VCaP (cell line): ENCODE data around the gene PRPSAP2.
"Not testable (repeated sequence)": the region's sequence is repeated elsewhere in the genome, so short reads cannot be mapped to it uniquely, and the experiment has no call there.

Source experiments
- H3K27ac ChIP-seq: fragments of 450-650 bp; 2 replicates; pipeline ENCODE4 v1.5.1; 2017
- TF ChIP-seq, protein P1 (sequence below): fragments of 450-650 bp; conservative IDR thresholded peaks from 2 replicates; pipeline ENCODE4 v1.5.1; 2017; ENCODE audit warnings: mild to moderate bottlenecking, moderate library complexity

Gene PRPSAP2

DNA sequence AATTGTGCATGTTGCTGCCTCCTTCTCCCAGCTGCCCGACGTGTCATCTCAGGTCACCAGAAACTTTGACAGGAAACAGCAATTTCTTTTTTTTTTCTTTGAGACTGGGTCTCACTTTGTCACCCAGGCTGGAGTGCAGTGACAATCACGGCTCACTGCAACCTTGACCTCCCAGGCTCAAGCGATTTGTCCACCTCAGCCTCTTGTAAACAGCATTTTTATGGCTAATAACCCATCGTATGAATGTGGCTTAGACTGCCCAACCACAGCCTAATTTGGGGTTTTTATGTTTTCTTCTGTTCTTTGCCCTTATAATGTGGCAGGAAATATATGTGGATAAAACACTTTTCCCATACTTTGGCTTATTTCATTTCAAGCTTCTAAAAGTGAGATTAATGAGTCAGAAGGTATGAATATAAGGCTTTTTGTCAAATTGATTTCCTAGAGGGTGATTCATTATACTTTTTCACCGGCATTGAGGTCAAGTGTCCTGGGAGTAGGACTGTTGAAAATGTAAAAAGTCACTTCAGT is 63.0 kb downstream of the PRPSAP2 start:
- H3K27ac ChIP-seq = no peak overlapping the region
- TF ChIP-seq, protein P1, sequence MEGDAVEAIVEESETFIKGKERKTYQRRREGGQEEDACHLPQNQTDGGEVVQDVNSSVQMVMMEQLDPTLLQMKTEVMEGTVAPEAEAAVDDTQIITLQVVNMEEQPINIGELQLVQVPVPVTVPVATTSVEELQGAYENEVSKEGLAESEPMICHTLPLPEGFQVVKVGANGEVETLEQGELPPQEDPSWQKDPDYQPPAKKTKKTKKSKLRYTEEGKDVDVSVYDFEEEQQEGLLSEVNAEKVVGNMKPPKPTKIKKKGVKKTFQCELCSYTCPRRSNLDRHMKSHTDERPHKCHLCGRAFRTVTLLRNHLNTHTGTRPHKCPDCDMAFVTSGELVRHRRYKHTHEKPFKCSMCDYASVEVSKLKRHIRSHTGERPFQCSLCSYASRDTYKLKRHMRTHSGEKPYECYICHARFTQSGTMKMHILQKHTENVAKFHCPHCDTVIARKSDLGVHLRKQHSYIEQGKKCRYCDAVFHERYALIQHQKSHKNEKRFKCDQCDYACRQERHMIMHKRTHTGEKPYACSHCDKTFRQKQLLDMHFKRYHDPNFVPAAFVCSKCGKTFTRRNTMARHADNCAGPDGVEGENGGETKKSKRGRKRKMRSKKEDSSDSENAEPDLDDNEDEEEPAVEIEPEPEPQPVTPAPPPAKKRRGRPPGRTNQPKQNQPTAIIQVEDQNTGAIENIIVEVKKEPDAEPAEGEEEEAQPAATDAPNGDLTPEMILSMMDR = no peak

GRCh38 chr17:18921485-18921884 is 63.6 kb downstream of the PRPSAP2 start:
- H3K27ac ChIP-seq = no peak overlapping the region
- TF ChIP-seq, protein P1 = no peak

DNA sequence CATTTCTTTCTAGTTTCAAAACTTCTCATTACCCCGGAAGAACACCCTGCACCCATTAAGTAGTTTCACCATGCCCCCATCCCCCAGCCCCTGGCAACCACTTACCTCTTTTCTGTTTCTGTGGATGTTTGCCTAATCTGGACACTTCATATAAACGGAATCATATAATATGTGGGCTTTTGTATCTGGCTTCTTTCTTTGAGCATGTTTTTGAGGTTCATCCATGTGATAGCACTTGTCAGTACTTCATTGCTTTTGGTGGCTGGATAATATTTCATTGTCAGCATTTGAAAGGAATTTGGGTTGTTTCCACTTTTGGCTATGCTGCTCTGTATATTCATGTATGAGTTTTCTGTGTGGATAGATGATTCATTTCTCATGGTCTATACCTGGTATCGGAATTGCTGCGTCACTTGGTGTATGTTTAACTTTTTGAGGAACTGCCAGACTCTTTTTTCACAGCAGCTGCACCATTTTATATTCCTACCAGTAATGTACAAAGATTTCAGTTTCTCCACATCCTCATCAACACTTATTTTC is 64.1 kb downstream of the PRPSAP2 start:
- TF ChIP-seq, protein P1 = no peak
- H3K27ac ChIP-seq = no peak overlapping the region

DNA sequence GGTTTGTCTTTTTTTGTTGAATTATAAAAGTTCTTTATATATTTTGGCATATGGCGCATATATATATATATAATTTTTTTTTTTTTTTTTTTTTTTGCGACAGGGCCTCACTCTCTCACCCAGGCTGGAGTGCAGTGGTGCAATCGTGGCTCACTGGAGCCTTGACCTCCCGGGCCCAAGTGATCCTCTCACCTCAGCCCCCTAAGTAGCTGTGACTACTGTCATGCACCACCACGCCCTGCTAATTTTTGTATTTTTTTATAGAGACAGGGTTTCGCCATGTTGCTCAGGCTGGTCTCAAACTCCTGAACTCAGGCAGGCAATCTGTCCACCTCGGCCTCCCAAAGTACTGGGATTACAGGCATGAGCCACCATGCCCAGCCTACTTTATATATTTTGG is 64.7 kb downstream of the PRPSAP2 start:
- H3K27ac ChIP-seq = not testable (repeated sequence)

DNA sequence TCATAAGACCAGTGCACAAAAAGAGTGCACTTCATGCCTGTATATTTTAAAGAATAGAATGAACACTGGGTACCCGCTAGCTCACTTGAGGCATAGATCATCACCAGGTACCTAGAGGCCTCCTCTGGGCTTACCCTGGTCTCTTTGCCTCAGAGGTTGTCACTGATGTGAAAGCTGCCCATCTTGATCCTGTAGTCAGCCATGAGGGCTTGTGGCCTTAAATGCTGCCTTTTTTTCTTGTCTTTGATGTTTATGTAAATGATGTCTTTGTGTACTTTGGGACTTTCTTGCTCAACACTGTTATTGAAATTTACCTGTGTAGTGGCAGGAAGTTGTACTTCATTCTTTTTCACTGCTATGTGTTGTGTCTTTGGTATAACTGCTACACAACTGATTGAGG is 67.3 kb downstream of the PRPSAP2 start:
- TF ChIP-seq, protein P1 = no peak
- H3K27ac ChIP-seq = no peak overlapping the region

- no peak overlapping the region for H3K27ac ChIP-seq
- TF ChIP-seq, protein P1 = no peak
Measured at GRCh38 chr17:18928628-18929125, 70.7 kb downstream of the PRPSAP2 start.

- H3K27ac ChIP-seq = no peak overlapping the region
- TF ChIP-seq, protein P1 = no peak
Measured at GRCh38 chr17:18932360-18933055, 74.6 kb downstream of the PRPSAP2 start.
